ENCODE results near the gene ZNF317.

DNA sequence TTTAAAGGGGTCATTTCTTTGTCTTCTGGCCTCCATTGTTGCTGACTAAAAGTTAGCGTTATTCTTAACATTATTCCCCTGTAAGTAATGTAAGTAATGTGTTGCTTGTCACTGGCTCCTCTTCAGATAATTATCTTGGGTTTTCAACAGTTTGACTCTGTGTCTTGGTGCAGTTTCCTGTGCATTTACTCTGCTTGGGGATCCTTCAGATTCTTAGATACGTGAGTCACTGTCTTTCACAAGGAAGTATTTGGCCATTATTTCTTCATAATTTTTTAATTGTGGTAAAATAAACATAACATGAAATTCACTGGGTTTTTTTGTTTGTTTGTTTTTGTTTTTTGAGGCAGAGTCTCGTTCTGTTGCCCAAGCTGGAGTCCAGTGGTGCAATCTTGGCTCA is 25.1 kb downstream of the ZNF317 start:
- TF ChIP-seq, protein P1, sequence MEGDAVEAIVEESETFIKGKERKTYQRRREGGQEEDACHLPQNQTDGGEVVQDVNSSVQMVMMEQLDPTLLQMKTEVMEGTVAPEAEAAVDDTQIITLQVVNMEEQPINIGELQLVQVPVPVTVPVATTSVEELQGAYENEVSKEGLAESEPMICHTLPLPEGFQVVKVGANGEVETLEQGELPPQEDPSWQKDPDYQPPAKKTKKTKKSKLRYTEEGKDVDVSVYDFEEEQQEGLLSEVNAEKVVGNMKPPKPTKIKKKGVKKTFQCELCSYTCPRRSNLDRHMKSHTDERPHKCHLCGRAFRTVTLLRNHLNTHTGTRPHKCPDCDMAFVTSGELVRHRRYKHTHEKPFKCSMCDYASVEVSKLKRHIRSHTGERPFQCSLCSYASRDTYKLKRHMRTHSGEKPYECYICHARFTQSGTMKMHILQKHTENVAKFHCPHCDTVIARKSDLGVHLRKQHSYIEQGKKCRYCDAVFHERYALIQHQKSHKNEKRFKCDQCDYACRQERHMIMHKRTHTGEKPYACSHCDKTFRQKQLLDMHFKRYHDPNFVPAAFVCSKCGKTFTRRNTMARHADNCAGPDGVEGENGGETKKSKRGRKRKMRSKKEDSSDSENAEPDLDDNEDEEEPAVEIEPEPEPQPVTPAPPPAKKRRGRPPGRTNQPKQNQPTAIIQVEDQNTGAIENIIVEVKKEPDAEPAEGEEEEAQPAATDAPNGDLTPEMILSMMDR (IDR thresholded peaks at IDR 0.05): no peak
- TF ChIP-seq POLR2A (IDR thresholded peaks at IDR 0.05): no peak
